Measurements from ENCODE around the gene C12orf60.

DNA sequence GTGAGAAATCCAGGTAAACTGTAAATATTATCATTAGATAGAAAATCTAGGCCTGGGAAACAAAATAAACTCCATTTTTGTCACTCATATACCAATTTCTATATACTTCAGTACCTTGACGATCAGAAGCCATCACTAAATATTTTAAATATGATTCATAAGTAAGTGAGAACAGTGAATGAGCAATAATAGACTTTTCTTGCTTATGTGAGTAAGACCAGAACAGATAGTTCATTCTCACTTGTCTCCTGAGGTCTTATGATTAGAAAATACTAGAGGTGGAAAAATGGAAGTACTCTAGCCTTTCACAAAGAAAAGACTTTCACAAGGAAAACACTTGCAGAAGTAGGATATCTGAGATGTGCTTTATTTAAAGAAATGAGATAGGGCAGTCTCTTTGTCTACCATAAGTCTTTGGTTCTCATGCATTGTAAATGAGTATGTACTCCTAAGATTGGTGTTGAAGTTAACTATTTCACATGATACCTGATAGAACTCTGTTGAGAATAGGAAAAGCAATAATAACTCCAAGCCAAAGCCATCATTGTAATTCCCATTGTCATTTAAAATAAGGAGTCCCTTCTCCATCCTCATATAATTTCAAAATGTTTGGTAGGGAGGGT, 20.7 kb downstream of the C12orf60 start:
- TF ChIP-seq, protein P1, sequence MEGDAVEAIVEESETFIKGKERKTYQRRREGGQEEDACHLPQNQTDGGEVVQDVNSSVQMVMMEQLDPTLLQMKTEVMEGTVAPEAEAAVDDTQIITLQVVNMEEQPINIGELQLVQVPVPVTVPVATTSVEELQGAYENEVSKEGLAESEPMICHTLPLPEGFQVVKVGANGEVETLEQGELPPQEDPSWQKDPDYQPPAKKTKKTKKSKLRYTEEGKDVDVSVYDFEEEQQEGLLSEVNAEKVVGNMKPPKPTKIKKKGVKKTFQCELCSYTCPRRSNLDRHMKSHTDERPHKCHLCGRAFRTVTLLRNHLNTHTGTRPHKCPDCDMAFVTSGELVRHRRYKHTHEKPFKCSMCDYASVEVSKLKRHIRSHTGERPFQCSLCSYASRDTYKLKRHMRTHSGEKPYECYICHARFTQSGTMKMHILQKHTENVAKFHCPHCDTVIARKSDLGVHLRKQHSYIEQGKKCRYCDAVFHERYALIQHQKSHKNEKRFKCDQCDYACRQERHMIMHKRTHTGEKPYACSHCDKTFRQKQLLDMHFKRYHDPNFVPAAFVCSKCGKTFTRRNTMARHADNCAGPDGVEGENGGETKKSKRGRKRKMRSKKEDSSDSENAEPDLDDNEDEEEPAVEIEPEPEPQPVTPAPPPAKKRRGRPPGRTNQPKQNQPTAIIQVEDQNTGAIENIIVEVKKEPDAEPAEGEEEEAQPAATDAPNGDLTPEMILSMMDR (IDR thresholded peaks at IDR 0.05), result no peak
- no peak for TF ChIP-seq POLR2A (IDR thresholded peaks at IDR 0.05)
